GM23248 (cell line): ENCODE results near the gene LCLAT1. TPM values are rescaled to one million over a fixed set of nuclear protein-coding genes. Genes with fewer than 3 reads are reported as not detected.

ENCODE experiments used
- DNase-seq: peaks from one replicate; pipeline ENCODE4 v3.0.0-alpha.2; 2015
- H2AFZ ChIP-seq: fragments of 200-600 bp; sonication (generic); 2 replicates; pipeline ENCODE4 v1.6.1; 2016; ENCODE audit warnings: antibody characterized with exemption
- H3F3A ChIP-seq: fragments of 200-600 bp; sonication (generic); 2 replicates; pipeline ENCODE4 v1.6.1; 2016; ENCODE audit warnings: mild to moderate bottlenecking, antibody characterized with exemption, mixed run types; ENCODE audit not compliant: insufficient read depth
- H3K27ac ChIP-seq: fragments of 200-600 bp; sonication (generic); 2 replicates; pipeline ENCODE4 v1.5.1; 2016; ENCODE audit warnings: mild to moderate bottlenecking
- H3K27me3 ChIP-seq: fragments of 200-600 bp; sonication (generic); replicated peaks from 2 replicates; pipeline ENCODE4 v1.6.1; 2016; ENCODE audit warnings: mild to moderate bottlenecking; ENCODE audit not compliant: insufficient read depth
- H3K36me3 ChIP-seq: fragments of 200-600 bp; sonication (generic); 2 replicates; pipeline ENCODE4 v1.6.1; 2016; ENCODE audit warnings: low read depth, mild to moderate bottlenecking
- H3K4me1 ChIP-seq: fragments of 200-600 bp; sonication (generic); 2 replicates; pipeline ENCODE4 v1.6.1; 2016; ENCODE audit warnings: mild to moderate bottlenecking; ENCODE audit not compliant: insufficient read depth
- H3K4me2 ChIP-seq: fragments of 200-600 bp; sonication (generic); one replicate; pipeline ENCODE4 v1.6.1; 2016; ENCODE audit warnings: mild to moderate bottlenecking; ENCODE audit not compliant: unreplicated experiment
- H3K4me3 ChIP-seq: fragments of 200-600 bp; sonication (generic); 2 replicates; pipeline ENCODE4 v1.5.1; 2016; ENCODE audit warnings: mild to moderate bottlenecking
- H3K79me2 ChIP-seq: fragments of 200-600 bp; sonication (generic); 2 replicates; pipeline ENCODE4 v1.6.1; 2016; ENCODE audit warnings: mild to moderate bottlenecking; ENCODE audit not compliant: insufficient read depth
- H3K9ac ChIP-seq: fragments of 200-600 bp; sonication (generic); 2 replicates; pipeline ENCODE4 v1.6.1; 2016; ENCODE audit warnings: mild to moderate bottlenecking
- H3K9me2 ChIP-seq: fragments of 200-600 bp; sonication (generic); 2 replicates; pipeline ENCODE4 v1.6.1; 2016; ENCODE audit warnings: mixed run types, mild to moderate bottlenecking, moderate library complexity; ENCODE audit not compliant: insufficient read depth
- H3K9me3 ChIP-seq: fragments of 200-600 bp; sonication (generic); one replicate; pipeline ENCODE4 v1.6.1; 2017; ENCODE audit warnings: low read depth
- H4K20me1 ChIP-seq: fragments of 200-600 bp; sonication (generic); 2 replicates; pipeline ENCODE4 v1.6.0; 2016; ENCODE audit not compliant: insufficient read depth
- EZH2 ChIP-seq: fragments of 200-600 bp; sonication (generic); IDR thresholded peaks from 2 replicates; pipeline ENCODE4 v1.6.1; 2018; ENCODE audit warnings: antibody characterized with exemption, mild to moderate bottlenecking; ENCODE audit not compliant: insufficient read depth, poor library complexity, severe bottlenecking
- EZH2phosphoT487 ChIP-seq: fragments of 200-600 bp; sonication (generic); IDR thresholded peaks from 2 replicates; pipeline ENCODE4 v1.6.1; 2018; ENCODE audit warnings: antibody characterized with exemption, moderate library complexity, mild to moderate bottlenecking, low read depth; ENCODE audit not compliant: insufficient read depth
- WGBS, 2 experiments: methylation state at CpG; one replicate each; pipeline ENCODE4 v1.1.6; 2015 to 2017; ENCODE audit warnings: low lambda C conversion rate in 2 of 2, low coverage in 1 of 2; ENCODE audit errors: missing lambda C conversion rate in 2 of 2; 5-methylcytosine and 5-hydroxymethylcytosine counted together
- in situ Hi-C: fragments of 300-500 bp; cut with MboI; formaldehyde crosslinking; loops from 2 replicates; pipeline ENCODE4 v1.15.0; 2020
- polyA plus RNA-seq: library from polyadenylated mRNA; unstranded; fragments of >200 nt; fragmentation: Nextera tagmentation; extraction: Ambion mirVana; gene quantifications from 2 replicates; pipeline ENCODE4 v1.2.1, GENCODE V29; 2016
- total RNA-seq: library from RNA; depleted of rRNA; stranded (reverse); fragments of >200 nt; shearing (Covaris generic); gene quantifications from 2 replicates; pipeline ENCODE4 v1.2.3, GENCODE V29; 2014

The LCLAT1 gene
- total and polyA plus RNA-seq, 2 experiments from 2014 or later: 29.7 to 32.3 TPM

GRCh38 chr2:30456579-30456978, 9.5 kb downstream of the LCLAT1 start:
- peaks cover 93% of the 10 kb centered on the region for H3K79me2 ChIP-seq
- in situ Hi-C loops: no loop called here
- no peak overlapping the region for H2AFZ ChIP-seq
- H3K9me3 ChIP-seq: no peaks in the 10 kb centered on the region
- no peak overlapping the region for H3K9ac ChIP-seq
- H3K9me2 ChIP-seq: no peaks in the 10 kb centered on the region
- no peaks in the 10 kb centered on the region for H3K27me3 ChIP-seq
- DNase-seq: no peak
- TF ChIP-seq EZH2 (no peak), EZH2phosphoT487 (no peak)
- H3K36me3 ChIP-seq: no peaks in the 10 kb centered on the region
- no peak overlapping the region for H3K4me2 ChIP-seq
- peaks cover 12% of the 10 kb centered on the region; the same call in 1 of the 2 replicates for H3K4me1 ChIP-seq
- WGBS, 2 experiments: 95 to 100% methylated on average over 2 of the region's 2 CpGs
- no peaks in the 10 kb centered on the region for H4K20me1 ChIP-seq
- no peaks in the 10 kb centered on the region for H3F3A ChIP-seq
- H3K27ac ChIP-seq: no peak overlapping the region
- H3K4me3 ChIP-seq: no peak overlapping the region

DNA sequence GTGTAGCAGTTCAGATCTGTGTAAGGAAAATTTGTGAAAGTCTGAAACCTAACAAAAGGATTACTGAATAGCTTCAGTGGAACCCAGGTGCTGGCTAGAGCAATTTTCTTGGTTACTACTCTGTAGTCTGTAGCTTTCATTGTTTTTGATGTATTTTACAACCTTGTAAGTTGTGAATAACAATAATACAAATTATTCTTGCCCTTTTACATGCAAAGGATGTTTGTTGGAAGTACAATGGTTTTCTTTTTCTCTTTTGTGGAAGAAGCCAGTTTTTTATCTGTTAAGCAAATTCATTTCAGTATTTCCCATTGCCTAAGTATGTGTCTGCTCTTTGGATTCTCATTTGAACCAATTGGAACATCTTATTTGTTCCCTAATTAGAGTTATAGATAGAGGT, 10.2 kb downstream of the LCLAT1 start:
- no peaks in the 10 kb centered on the region for H3K9me2 ChIP-seq
- H2AFZ ChIP-seq: no peak overlapping the region
- no peak overlapping the region for H3K9ac ChIP-seq
- H3K79me2 ChIP-seq: peaks cover 97% of the 10 kb centered on the region
- TF ChIP-seq EZH2 (no peak), EZH2phosphoT487 (no peak)
- peaks cover 12% of the 10 kb centered on the region; the same call in 1 of the 2 replicates for H3K4me1 ChIP-seq
- in situ Hi-C loops: no loop called here
- no peaks in the 10 kb centered on the region for H4K20me1 ChIP-seq
- no peaks in the 10 kb centered on the region for H3K27me3 ChIP-seq
- no peak overlapping the region for H3K4me2 ChIP-seq
- H3K27ac ChIP-seq: no peak overlapping the region
- DNase-seq: no peak
- H3K4me3 ChIP-seq: no peak overlapping the region
- H3K36me3 ChIP-seq: no peaks in the 10 kb centered on the region
- H3K9me3 ChIP-seq: no peaks in the 10 kb centered on the region
- H3F3A ChIP-seq: no peaks in the 10 kb centered on the region

DNA sequence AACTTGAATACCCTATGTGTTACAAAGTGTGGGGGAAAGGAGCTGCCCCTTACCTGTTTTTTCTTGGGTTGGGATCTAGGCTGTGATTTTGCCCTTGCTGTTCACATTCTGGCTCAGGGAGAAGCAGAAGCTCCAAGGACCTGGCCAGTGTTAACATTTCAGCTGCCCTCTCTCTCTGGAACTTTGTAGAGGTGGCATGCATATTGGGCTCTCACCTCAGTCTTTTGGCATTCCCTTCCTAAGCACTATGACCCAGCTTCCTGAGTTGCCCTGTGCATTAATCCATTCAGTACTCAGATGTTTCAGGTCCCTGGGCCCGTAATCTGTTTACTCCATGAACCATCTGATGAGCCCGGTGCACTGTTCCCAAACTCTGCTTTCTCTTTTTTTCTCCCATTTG, 12.1 kb downstream of the LCLAT1 start:
- no peak for DNase-seq
- Histone ChIP-seq H3K9me3 (no peaks in the 10 kb centered on the region), H3K9ac (no peak overlapping the region), H3K4me2 (no peak overlapping the region), H3F3A (no peaks in the 10 kb centered on the region), H3K4me1 (peaks cover 12% of the 10 kb centered on the region; the same call in 1 of the 2 replicates), H4K20me1 (no peaks in the 10 kb centered on the region), H3K9me2 (no peaks in the 10 kb centered on the region), H3K36me3 (no peaks in the 10 kb centered on the region), H3K4me3 (no peak overlapping the region), H3K79me2 (peaks cover 95% of the 10 kb centered on the region), H3K27ac (no peak overlapping the region), H3K27me3 (no peaks in the 10 kb centered on the region), H2AFZ (no peak overlapping the region)
- WGBS, 2 experiments: 50% methylated on average over 2 of the region's 2 CpGs
- no peak for TF ChIP-seq EZH2
- TF ChIP-seq EZH2phosphoT487: no peak
- in situ Hi-C loops: no loop called here

GRCh38 chr2:30462131-30462857, 15.2 kb downstream of the LCLAT1 start:
- Histone ChIP-seq H3F3A (no peaks in the 10 kb centered on the region), H3K9ac (no peak overlapping the region), H3K4me2 (no peak overlapping the region), H2AFZ (no peak overlapping the region), H3K79me2 (peaks cover 84% of the 10 kb centered on the region), H3K27ac (no peak overlapping the region), H3K4me3 (no peak overlapping the region), H3K9me2 (no peaks in the 10 kb centered on the region), H3K4me1 (0 out of 2 replicates have a peak, but pooled peaks cover 5% of the 10 kb centered on the region), H4K20me1 (no peaks in the 10 kb centered on the region), H3K27me3 (no peaks in the 10 kb centered on the region), H3K36me3 (no peaks in the 10 kb centered on the region), H3K9me3 (no peaks in the 10 kb centered on the region)
- 91 to 93% methylated on average over 4 of the region's 4 CpGs for WGBS, 2 experiments
- in situ Hi-C loops: no loop called here
- no peak for TF ChIP-seq EZH2phosphoT487
- no peak for TF ChIP-seq EZH2
- DNase-seq: no peak
